ENCODE results near the gene SH3GL2.

GRCh38 chr9:17833846-17834245 is 255.0 kb downstream of the SH3GL2 start:
- TF ChIP-seq POLR2A (IDR thresholded peaks at IDR 0.05) (no peak), EP300 (IDR thresholded peaks at IDR 0.05) (no peak), POLR2AphosphoS5 (IDR thresholded peaks at IDR 0.05) (no peak)
- TF ChIP-seq, protein P1, sequence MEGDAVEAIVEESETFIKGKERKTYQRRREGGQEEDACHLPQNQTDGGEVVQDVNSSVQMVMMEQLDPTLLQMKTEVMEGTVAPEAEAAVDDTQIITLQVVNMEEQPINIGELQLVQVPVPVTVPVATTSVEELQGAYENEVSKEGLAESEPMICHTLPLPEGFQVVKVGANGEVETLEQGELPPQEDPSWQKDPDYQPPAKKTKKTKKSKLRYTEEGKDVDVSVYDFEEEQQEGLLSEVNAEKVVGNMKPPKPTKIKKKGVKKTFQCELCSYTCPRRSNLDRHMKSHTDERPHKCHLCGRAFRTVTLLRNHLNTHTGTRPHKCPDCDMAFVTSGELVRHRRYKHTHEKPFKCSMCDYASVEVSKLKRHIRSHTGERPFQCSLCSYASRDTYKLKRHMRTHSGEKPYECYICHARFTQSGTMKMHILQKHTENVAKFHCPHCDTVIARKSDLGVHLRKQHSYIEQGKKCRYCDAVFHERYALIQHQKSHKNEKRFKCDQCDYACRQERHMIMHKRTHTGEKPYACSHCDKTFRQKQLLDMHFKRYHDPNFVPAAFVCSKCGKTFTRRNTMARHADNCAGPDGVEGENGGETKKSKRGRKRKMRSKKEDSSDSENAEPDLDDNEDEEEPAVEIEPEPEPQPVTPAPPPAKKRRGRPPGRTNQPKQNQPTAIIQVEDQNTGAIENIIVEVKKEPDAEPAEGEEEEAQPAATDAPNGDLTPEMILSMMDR (IDR thresholded peaks at IDR 0.05), result no peak
